K562 treated with DMSO at 1 percent for 48 hours (cell line): ENCODE results near the gene POLR1H. TPM values are rescaled to one million over a fixed set of nuclear protein-coding genes. Genes with fewer than 3 reads are reported as not detected.

Experiments used
- total RNA-seq: library from RNA; unstranded; fragments of 300-600 nt; gene quantifications from 2 replicates; pipeline ENCODE4 v1.2.3, GENCODE V29; 2022; ENCODE audit warnings: low replicate concordance; ENCODE audit errors: extremely low read depth

POLR1H gene, protein sequence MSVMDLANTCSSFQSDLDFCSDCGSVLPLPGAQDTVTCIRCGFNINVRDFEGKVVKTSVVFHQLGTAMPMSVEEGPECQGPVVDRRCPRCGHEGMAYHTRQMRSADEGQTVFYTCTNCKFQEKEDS
- total RNA-seq = not detected in 2 replicates

DNA sequence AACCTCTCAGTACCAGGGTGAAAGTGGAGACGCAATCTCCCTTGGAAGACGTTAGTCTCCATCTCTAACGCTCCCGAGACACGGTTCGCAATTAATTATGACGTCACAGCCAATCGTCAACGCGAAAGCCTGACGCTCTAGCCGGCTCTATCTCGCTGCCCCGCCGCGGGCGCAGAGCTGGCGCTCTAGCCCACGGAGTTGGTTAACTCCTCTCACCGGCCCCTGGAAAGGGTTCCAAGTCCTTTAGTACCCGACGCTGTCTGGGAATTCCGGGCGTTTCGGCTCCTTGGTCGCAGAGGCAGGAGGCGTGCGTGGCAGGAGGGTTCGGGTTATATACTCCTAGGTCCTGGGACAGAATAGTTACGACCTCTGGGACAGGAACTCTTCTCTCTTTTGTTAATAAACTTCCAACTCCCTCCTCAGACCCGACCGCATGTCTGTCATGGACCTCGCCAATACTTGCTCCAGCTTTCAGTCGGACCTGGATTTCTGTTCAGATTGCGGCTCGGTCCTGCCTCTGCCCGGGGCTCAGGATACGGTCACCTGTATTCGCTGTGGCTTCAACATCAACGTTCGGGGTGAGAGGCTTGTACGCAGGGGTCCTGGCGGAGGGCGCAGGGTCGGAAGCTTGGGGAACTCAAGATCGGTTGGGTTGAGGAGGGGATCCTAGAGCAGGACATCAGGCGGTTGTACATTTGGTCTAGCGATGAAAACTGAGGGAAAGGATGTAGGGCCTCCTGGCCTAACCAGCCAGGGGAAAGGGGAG lies at the start of gene POLR1H:
TSS of gene POLR1H (plus strand) at position 174 of the 766 bp plus-strand sequence. CDS start at position 434, 260 bp downstream.

GRCh38 chr6:30066577-30067459 lies 5.8 kb downstream of the POLR1H start, which contains the start of gene PPP1R11:
Gene PPP1R11 (plus strand): TSS chr6:30067198. CDS start chr6:30067411, 213 bp downstream.

DNA sequence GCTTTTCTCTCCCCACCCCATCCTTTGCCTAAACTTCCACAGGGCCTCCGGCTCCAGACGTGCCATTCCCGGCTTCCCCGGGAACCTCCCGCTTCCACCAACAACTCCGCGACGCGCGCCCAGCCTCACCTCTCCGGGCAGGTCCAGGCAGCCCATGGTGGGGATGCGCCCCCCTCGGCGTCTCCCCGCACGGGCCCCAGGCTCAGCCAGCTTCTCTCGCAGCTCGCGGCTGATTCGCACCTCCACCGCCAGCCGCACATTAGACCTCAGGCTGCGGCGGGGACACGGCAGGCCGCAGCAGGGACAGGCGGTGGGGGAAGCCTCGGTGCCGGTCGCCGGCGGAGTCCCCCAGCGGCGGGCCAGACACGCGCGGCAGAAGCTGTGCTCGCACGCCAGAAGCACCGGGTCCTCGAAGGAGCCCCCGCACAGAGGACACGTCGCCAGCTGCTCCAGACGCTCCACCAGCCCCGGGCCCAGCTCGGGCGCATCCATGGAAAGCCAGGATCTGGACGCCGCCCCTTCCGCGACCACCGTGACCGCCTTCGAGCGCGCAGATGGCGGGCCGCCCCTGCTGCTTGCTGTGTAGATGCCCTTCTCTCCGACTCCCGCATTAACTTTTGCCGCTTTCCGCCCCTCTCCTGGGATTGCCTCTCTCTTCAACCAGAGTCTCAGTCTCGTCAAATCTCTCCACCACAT lies 14.2 kb downstream of the POLR1H start, which contains the start of gene RNF39:
TSS of gene RNF39 (minus strand) at position 676 of the 696 bp plus-strand sequence. CDS start at position 492, 184 bp downstream.

DNA sequence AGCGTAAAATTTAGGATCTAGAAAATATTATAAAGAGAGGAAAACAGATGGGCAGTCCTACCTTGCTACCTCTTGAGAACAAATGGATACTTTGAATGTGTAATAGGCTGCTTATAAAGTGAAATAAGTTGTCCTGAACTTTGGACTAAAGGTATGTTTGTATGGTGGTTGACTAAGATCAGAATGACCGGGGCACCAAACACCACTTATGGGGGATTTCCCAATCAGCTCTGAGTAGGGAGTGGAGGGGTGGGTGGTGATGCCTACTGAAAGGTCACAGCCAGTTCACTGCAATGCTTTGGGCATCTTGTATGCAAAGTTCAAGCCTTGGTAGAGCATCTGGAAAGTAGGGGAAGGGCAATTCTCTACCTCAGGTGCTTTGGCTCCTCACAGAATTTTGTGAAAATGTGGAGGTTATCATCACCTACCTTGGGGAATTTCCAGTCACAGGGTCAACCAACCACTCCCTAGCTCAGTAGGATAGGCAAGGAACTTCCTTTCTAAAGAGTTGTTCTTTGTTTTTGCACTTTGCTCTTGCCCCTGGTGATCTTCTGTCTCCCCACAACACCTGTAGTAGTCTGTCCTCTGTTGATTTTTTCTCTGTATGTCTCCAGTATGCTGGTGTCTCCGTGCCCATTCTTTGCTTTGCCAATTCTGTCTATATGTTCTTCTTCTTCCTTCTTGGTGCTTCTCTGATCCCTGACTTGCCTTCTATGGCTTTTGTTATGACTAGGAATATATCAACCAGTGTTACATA lies 52.1 kb downstream of the POLR1H start, which contains the start of gene TRIM31:
TSS of gene TRIM31 (minus strand) at position 88 of the 757 bp plus-strand sequence. CDS start 285 bp downstream, outside the sequence.

Other genes with a start within 250 kb of the POLR1H start
- gene HLA-G, start 233.4 kb upstream of the POLR1H start, total RNA-seq = not detected in 2 replicates
- gene HLA-A, start 118.7 kb upstream of the POLR1H start, total RNA-seq = not detected in 2 replicates
- gene PPP1R11, start 5.9 kb downstream of the POLR1H start, total RNA-seq = not detected in 2 replicates
- not detected in 2 replicates for gene RNF39, start 14.5 kb downstream of the POLR1H start, total RNA-seq
- gene TRIM31, start 51.8 kb downstream of the POLR1H start, total RNA-seq = not detected in 2 replicates
- gene TRIM40, start 74.9 kb downstream of the POLR1H start, total RNA-seq = not detected in 2 replicates
- not detected in 2 replicates for gene TRIM10, start 99.9 kb downstream of the POLR1H start, total RNA-seq
- gene TRIM15, start 102.3 kb downstream of the POLR1H start, total RNA-seq = not detected in 2 replicates
- not detected in 2 replicates for gene TRIM26, start 152.1 kb downstream of the POLR1H start, total RNA-seq